Measurements from ENCODE around the gene STK4.

DNA sequence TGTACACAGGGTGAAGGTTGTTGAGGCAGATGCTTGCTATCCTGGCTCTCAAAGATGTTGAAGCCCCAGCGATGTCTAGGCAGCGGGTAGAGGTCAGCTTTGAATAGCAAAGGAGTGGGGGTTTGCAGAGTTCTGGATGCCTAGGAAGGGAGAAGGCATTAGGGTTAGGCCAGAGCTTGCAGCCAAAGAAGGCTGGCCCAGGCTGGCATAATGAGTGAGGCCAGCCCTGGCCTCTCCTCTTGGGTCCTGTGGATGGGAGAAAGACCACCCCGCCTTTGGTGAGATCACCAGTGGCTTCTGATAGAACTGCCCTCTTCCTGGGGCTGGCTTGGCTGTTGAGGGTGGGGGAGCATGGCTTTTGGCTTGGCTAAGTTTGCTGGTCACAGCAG is 149.1 kb downstream of the STK4 start:
- TF ChIP-seq POLR2A (IDR thresholded peaks at IDR 0.05) (no peak), POLR2AphosphoS5 (IDR thresholded peaks at IDR 0.05) (no peak), EP300 (IDR thresholded peaks at IDR 0.05) (no peak)
- TF ChIP-seq, protein P1, sequence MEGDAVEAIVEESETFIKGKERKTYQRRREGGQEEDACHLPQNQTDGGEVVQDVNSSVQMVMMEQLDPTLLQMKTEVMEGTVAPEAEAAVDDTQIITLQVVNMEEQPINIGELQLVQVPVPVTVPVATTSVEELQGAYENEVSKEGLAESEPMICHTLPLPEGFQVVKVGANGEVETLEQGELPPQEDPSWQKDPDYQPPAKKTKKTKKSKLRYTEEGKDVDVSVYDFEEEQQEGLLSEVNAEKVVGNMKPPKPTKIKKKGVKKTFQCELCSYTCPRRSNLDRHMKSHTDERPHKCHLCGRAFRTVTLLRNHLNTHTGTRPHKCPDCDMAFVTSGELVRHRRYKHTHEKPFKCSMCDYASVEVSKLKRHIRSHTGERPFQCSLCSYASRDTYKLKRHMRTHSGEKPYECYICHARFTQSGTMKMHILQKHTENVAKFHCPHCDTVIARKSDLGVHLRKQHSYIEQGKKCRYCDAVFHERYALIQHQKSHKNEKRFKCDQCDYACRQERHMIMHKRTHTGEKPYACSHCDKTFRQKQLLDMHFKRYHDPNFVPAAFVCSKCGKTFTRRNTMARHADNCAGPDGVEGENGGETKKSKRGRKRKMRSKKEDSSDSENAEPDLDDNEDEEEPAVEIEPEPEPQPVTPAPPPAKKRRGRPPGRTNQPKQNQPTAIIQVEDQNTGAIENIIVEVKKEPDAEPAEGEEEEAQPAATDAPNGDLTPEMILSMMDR (IDR thresholded peaks at IDR 0.05), result no peak

Data from gastroesophageal sphincter (tissue), 3 donors.